Fibroblast of pulmonary artery (primary cell): Measurements from ENCODE around the gene ADK.
"Not testable (repeated sequence)": the region's sequence is repeated elsewhere in the genome, so short reads cannot be mapped to it uniquely, and the experiment has no call there.

Source experiments
- DNase-seq: peaks from one replicate; pipeline ENCODE4 v3.0.0-alpha.2; 2010; ENCODE audit warnings: low read depth
- H3K4me3 ChIP-seq: replicated peaks from 2 replicates; pipeline ENCODE4 v1.5.1; 2011; ENCODE audit warnings: low read depth, mild to moderate bottlenecking, control low read depth, low read length, moderate library complexity
- CTCF ChIP-seq: IDR thresholded peaks from 2 replicates; pipeline ENCODE4 v1.5.1; 2011; ENCODE audit warnings: mild to moderate bottlenecking, control low read depth, low read length, inconsistent platforms; ENCODE audit errors: missing control alignments

ADK gene

GRCh38 chr10:74292871-74293427, 141.9 kb downstream of the ADK start:
- no peak overlapping the region for H3K4me3 ChIP-seq
- DNase-seq, result peak; percentile 55
- TF ChIP-seq CTCF, result no peak

GRCh38 chr10:74293686-74294371, 142.8 kb downstream of the ADK start:
- no peak overlapping the region for H3K4me3 ChIP-seq
- peak; percentile 71 for DNase-seq
- TF ChIP-seq CTCF, result no peak

GRCh38 chr10:74297389-74298080, 146.5 kb downstream of the ADK start:
- TF ChIP-seq CTCF, result no peak
- no peak overlapping the region for H3K4me3 ChIP-seq
- DNase-seq, result peak; percentile 11

GRCh38 chr10:74300074-74300621, 149.1 kb downstream of the ADK start:
- DNase-seq, H3K4me3 ChIP-seq: not testable (repeated sequence)

- no peak for DNase-seq
- no peak overlapping the region for H3K4me3 ChIP-seq
- TF ChIP-seq CTCF, result no peak
These were observed 149.6 kb downstream of the ADK start for GRCh38 chr10:74300666-74301065.

- DNase-seq, result no peak
- H3K4me3 ChIP-seq, result no peak overlapping the region
- TF ChIP-seq CTCF, result no peak
These were observed 154.7 kb downstream of the ADK start for GRCh38 chr10:74305730-74306129.

GRCh38 chr10:74306227-74306982, 155.4 kb downstream of the ADK start:
- no peak for DNase-seq
- no peak for TF ChIP-seq CTCF
- no peak overlapping the region for H3K4me3 ChIP-seq
